Skin epidermis (tissue), 12 donors: Measurements from ENCODE around the gene CLEC16A.

Experiments used
- H3K27ac ChIP-seq, 21 experiments: fragments of 200-600 bp; sonication (generic) in 11 of 21; one replicate each; pipeline ENCODE4 v1.5.0; 2020; ENCODE audit warnings: mild to moderate bottlenecking in 3 of 21, inconsistent platforms in 2 of 21, moderate library complexity in 2 of 21
- H3K4me3 ChIP-seq, 7 experiments: fragments of 200-600 bp; sonication (generic) in 2 of 7; one replicate each; pipeline ENCODE4 v1.5.0; 2020; ENCODE audit warnings: inconsistent platforms in 2 of 7, mild to moderate bottlenecking in 2 of 7, moderate library complexity in 1 of 7

Gene CLEC16A

GRCh38 chr16:11050536-11050935, 106.2 kb downstream of the CLEC16A start:
- Histone ChIP-seq H3K4me3 (no peak overlapping the region), H3K27ac (no peak overlapping the region)

GRCh38 chr16:11050944-11051343, 106.6 kb downstream of the CLEC16A start:
- Histone ChIP-seq H3K4me3 (no peak overlapping the region), H3K27ac (no peak overlapping the region)

GRCh38 chr16:11051430-11051829, 107.1 kb downstream of the CLEC16A start:
- no peak overlapping the region for H3K4me3 ChIP-seq
- peak overlapping the region in 1 of 21 experiments; percentile 2 for H3K27ac ChIP-seq

- Histone ChIP-seq H3K27ac (peak overlapping the region in 4 of 21 experiments; percentile 2 to 35 (median 26)), H3K4me3 (no peak overlapping the region)
These were observed 107.8 kb downstream of the CLEC16A start for GRCh38 chr16:11051879-11052808.

- Histone ChIP-seq H3K4me3 (no peak overlapping the region), H3K27ac (peak overlapping the region in 1 of 21 experiments; percentile 8)
These were observed 109.6 kb downstream of the CLEC16A start for GRCh38 chr16:11053916-11054460.

GRCh38 chr16:11056090-11056992, 112.0 kb downstream of the CLEC16A start:
- Histone ChIP-seq H3K4me3 (no peak overlapping the region), H3K27ac (peak overlapping the region in 2 of 21 experiments; percentile 20 to 26)

GRCh38 chr16:11056993-11057649, 112.8 kb downstream of the CLEC16A start:
- Histone ChIP-seq H3K4me3 (no peak overlapping the region), H3K27ac (peak overlapping the region in 3 of 21 experiments; percentile 16 to 26 (median 20))

GRCh38 chr16:11057711-11058345, 113.5 kb downstream of the CLEC16A start:
- H3K27ac ChIP-seq: no peak overlapping the region

GRCh38 chr16:11058832-11059231, 114.5 kb downstream of the CLEC16A start:
- Histone ChIP-seq H3K4me3 (no peak overlapping the region), H3K27ac (no peak overlapping the region)

More at GRCh38 chr16:11057711-11058345, 113.5 kb downstream of the CLEC16A start:
- H3K4me3 ChIP-seq: no peak overlapping the region

- H3K4me3 ChIP-seq: no peak overlapping the region
- H3K27ac ChIP-seq: no peak overlapping the region
These were observed 115.2 kb downstream of the CLEC16A start for GRCh38 chr16:11059588-11059987.

GRCh38 chr16:11060364-11060763, 116.0 kb downstream of the CLEC16A start:
- Histone ChIP-seq H3K27ac (no peak overlapping the region), H3K4me3 (no peak overlapping the region)

- Histone ChIP-seq H3K27ac (no peak overlapping the region), H3K4me3 (no peak overlapping the region)
These were observed 116.5 kb downstream of the CLEC16A start for GRCh38 chr16:11060842-11061241.

GRCh38 chr16:11061629-11062270, 117.4 kb downstream of the CLEC16A start:
- Histone ChIP-seq H3K4me3 (no peak overlapping the region), H3K27ac (no peak overlapping the region)

- Histone ChIP-seq H3K4me3 (no peak overlapping the region), H3K27ac (no peak overlapping the region)
These were observed 119.3 kb downstream of the CLEC16A start for GRCh38 chr16:11063448-11064201.

GRCh38 chr16:11064202-11064540, 119.8 kb downstream of the CLEC16A start:
- H3K4me3 ChIP-seq: no peak overlapping the region
- no peak overlapping the region for H3K27ac ChIP-seq

GRCh38 chr16:11064851-11065250, 120.5 kb downstream of the CLEC16A start:
- H3K27ac ChIP-seq: no peak overlapping the region
- no peak overlapping the region for H3K4me3 ChIP-seq

- H3K27ac ChIP-seq: no peak overlapping the region
- no peak overlapping the region for H3K4me3 ChIP-seq
These were observed 122.0 kb downstream of the CLEC16A start for GRCh38 chr16:11066261-11066870.

- H3K4me3 ChIP-seq: no peak overlapping the region
- H3K27ac ChIP-seq: no peak overlapping the region
These were observed 122.9 kb downstream of the CLEC16A start for GRCh38 chr16:11067266-11067665.
